A549 treated with DMSO at 1 μM for 4 hours (cell line): ENCODE results near the gene POLQ. TPM values are rescaled to one million over a fixed set of nuclear protein-coding genes. Genes with fewer than 3 reads are reported as not detected.

ENCODE experiments used
- total RNA-seq: library from RNA; stranded (reverse); fragments of 200-300 nt; extraction: Qiagen RNA extraction; gene quantifications from 5 replicates; pipeline ENCODE4 v1.2.3, GENCODE V29; 2022; ENCODE audit warnings: low read depth

Gene POLQ
- 7.0 to 8.3 TPM (median 7.5 TPM) in 5 replicates for total RNA-seq

GRCh38 chr3:121545574-121546455 lies at the start of gene POLQ:
Gene POLQ, minus strand, starts transcription at chr3:121545988. Its CDS starts 111 bp downstream, at chr3:121545877.

GRCh38 chr3:121592856-121593702 lies 47.3 kb upstream of the POLQ start, which contains the start of gene FBXO40:
Gene FBXO40, plus strand, starts transcription at chr3:121593379. Its CDS starts 27,197 bp downstream, at chr3:121620576.

GRCh38 chr3:121567649-121568048 lies 21.9 kb upstream of the POLQ start, which contains the start of gene ARGFX:
Gene ARGFX, plus strand, starts transcription at chr3:121567949. Its CDS starts 2,765 bp downstream, at chr3:121570714.

Other genes with a start within 250 kb of the POLQ start
- gene ARGFX, start 22.0 kb upstream of the POLQ start, total RNA-seq, result not detected in 5 replicates
- not detected in 5 replicates for gene FBXO40, start 47.4 kb upstream of the POLQ start, total RNA-seq
- gene HCLS1, start 114.9 kb upstream of the POLQ start, total RNA-seq, result 0.07 to 0.20 TPM (median 0.16 TPM) in 4 of 5 replicates, not detected in the other
- 14.8 to 20.1 TPM (median 18.5 TPM) in 5 replicates for gene GOLGB1, start 203.8 kb upstream of the POLQ start, total RNA-seq